ENCODE measurements around the gene TMEM106C.

TMEM106C gene

GRCh38 chr12:47991106-47992061 is 28.0 kb downstream of the TMEM106C start:
- H3K23ac ChIP-seq (ENCODE audit: low read depth, low read length, poor library complexity): no peak overlapping the region
- H2BK15ac ChIP-seq (ENCODE audit: low read length): no peak overlapping the region
- no peak overlapping the region for H3K9ac ChIP-seq (ENCODE audit: low read depth, low read length, poor library complexity)
- H2BK5ac ChIP-seq (ENCODE audit: low read length): no peak overlapping the region
- no peak overlapping the region for H3K4me2 ChIP-seq (ENCODE audit: insufficient read depth, low read length, poor library complexity, severe bottlenecking)
- no peak overlapping the region for H3K14ac ChIP-seq (ENCODE audit: low read length)
- H4K8ac ChIP-seq (ENCODE audit: low read depth, low read length): no peak overlapping the region
- peak overlapping the region; percentile 56 for H3K27ac ChIP-seq (replicated peaks; ENCODE audit: low read length)
- H3K4me3 ChIP-seq (ENCODE audit: low read length in 2 of 2): peak overlapping the region in 1 of 2 donors; percentile 9
- H3K4ac ChIP-seq (ENCODE audit: low read length): no peak overlapping the region
- H2BK12ac ChIP-seq (ENCODE audit: low read length): no peak overlapping the region
- no peak overlapping the region for H2AFZ ChIP-seq (ENCODE audit: low read length)
- no peak overlapping the region for H2BK120ac ChIP-seq (ENCODE audit: low read depth, low read length)
- H3K9me3 ChIP-seq (replicated peaks in 1 of 2; ENCODE audit: control insufficient read depth in 2 of 2, insufficient read depth in 1 of 2, low read depth in 1 of 2, low read length in 2 of 2): no peaks in the 10 kb centered on the region
- peak overlapping the region; percentile 17 for H3K18ac ChIP-seq (ENCODE audit: low read length)
- peaks cover 84 to 96% of the 10 kb centered on the region in 2 donors for H3K36me3 ChIP-seq (replicated peaks in 1 of 2; ENCODE audit: control insufficient read depth in 2 of 2, insufficient read depth in 2 of 2, low read length in 2 of 2)
- no peak overlapping the region for H2AK5ac ChIP-seq (ENCODE audit: low read depth, low read length)
- no CpG with 5 or more reads among the region's 13 CpGs for WGBS, 2 donors (ENCODE audit: extremely low coverage in 2 of 2, insufficient read length in 2 of 2, insufficient replicate concordance in 1 of 2)
- peaks cover 4% of the 10 kb centered on the region for H3K79me1 ChIP-seq (ENCODE audit: low read depth, low read length)
- H3K27me3 ChIP-seq (ENCODE audit: control insufficient read depth in 3 of 3, insufficient read depth in 3 of 3, low read depth in 1 of 3, low read length in 3 of 3): no peaks in the 10 kb centered on the region
- peaks cover 18 to 44% of the 10 kb centered on the region in 2 donors for H3K4me1 ChIP-seq (ENCODE audit: control insufficient read depth in 2 of 2, insufficient read depth in 1 of 2, low read depth in 1 of 2, low read length in 2 of 2)
- DNase-seq (ENCODE audit: low spot score): peak; percentile 55
- no peak overlapping the region for H4K91ac ChIP-seq (ENCODE audit: low read depth, low read length, poor library complexity)

- no peak overlapping the region for H2BK5ac ChIP-seq (ENCODE audit: low read length)
- H3K79me1 ChIP-seq (ENCODE audit: low read depth, low read length): peaks cover under 1% of the 10 kb centered on the region
- H3K27me3 ChIP-seq (ENCODE audit: control insufficient read depth in 3 of 3, insufficient read depth in 3 of 3, low read depth in 1 of 3, low read length in 3 of 3): no peaks in the 10 kb centered on the region
- no CpG with 5 or more reads among the region's 10 CpGs for WGBS, 2 donors (ENCODE audit: extremely low coverage in 2 of 2, insufficient read length in 2 of 2, insufficient replicate concordance in 1 of 2)
- peaks cover 80 to 96% of the 10 kb centered on the region in 2 donors for H3K36me3 ChIP-seq (replicated peaks in 1 of 2; ENCODE audit: control insufficient read depth in 2 of 2, insufficient read depth in 2 of 2, low read length in 2 of 2)
- no peak overlapping the region for H3K4me2 ChIP-seq (ENCODE audit: insufficient read depth, low read length, poor library complexity, severe bottlenecking)
- H4K8ac ChIP-seq (ENCODE audit: low read depth, low read length): no peak overlapping the region
- peak overlapping the region; percentile 56 for H3K27ac ChIP-seq (replicated peaks; ENCODE audit: low read length)
- H2BK120ac ChIP-seq (ENCODE audit: low read depth, low read length): no peak overlapping the region
- H2BK15ac ChIP-seq (ENCODE audit: low read length): no peak overlapping the region
- no peak overlapping the region for H3K4ac ChIP-seq (ENCODE audit: low read length)
- H3K4me1 ChIP-seq (ENCODE audit: control insufficient read depth in 2 of 2, insufficient read depth in 1 of 2, low read depth in 1 of 2, low read length in 2 of 2): peaks cover 15 to 41% of the 10 kb centered on the region in 2 donors
- H4K91ac ChIP-seq (ENCODE audit: low read depth, low read length, poor library complexity): no peak overlapping the region
- H3K18ac ChIP-seq (ENCODE audit: low read length): no peak overlapping the region
- no peak overlapping the region for H2AK5ac ChIP-seq (ENCODE audit: low read depth, low read length)
- no peak overlapping the region for H3K23ac ChIP-seq (ENCODE audit: low read depth, low read length, poor library complexity)
- no peak for DNase-seq (ENCODE audit: low spot score)
- no peak overlapping the region for H2BK12ac ChIP-seq (ENCODE audit: low read length)
- H3K4me3 ChIP-seq (ENCODE audit: low read length in 2 of 2): no peak overlapping the region
- H3K14ac ChIP-seq (ENCODE audit: low read length): no peak overlapping the region
- H2AFZ ChIP-seq (ENCODE audit: low read length): no peak overlapping the region
- no peaks in the 10 kb centered on the region for H3K9me3 ChIP-seq (replicated peaks in 1 of 2; ENCODE audit: control insufficient read depth in 2 of 2, insufficient read depth in 1 of 2, low read depth in 1 of 2, low read length in 2 of 2)
- H3K9ac ChIP-seq (ENCODE audit: low read depth, low read length, poor library complexity): no peak overlapping the region
These were observed 29.4 kb downstream of the TMEM106C start for GRCh38 chr12:47992776-47993175.

- Histone ChIP-seq H3K4me1 (ENCODE audit: control insufficient read depth in 2 of 2, insufficient read depth in 1 of 2, low read depth in 1 of 2, low read length in 2 of 2) (peaks cover 9 to 36% of the 10 kb centered on the region in 2 donors), H3K18ac (ENCODE audit: low read length) (no peak overlapping the region), H2BK12ac (ENCODE audit: low read length) (no peak overlapping the region), H3K4ac (ENCODE audit: low read length) (no peak overlapping the region), H3K23ac (ENCODE audit: low read depth, low read length, poor library complexity) (no peak overlapping the region), H3K9ac (ENCODE audit: low read depth, low read length, poor library complexity) (no peak overlapping the region), H4K8ac (ENCODE audit: low read depth, low read length) (no peak overlapping the region), H2AFZ (ENCODE audit: low read length) (no peak overlapping the region), H3K27ac (replicated peaks; ENCODE audit: low read length) (no peak overlapping the region), H3K79me1 (ENCODE audit: low read depth, low read length) (peaks cover under 1% of the 10 kb centered on the region), H3K14ac (ENCODE audit: low read length) (no peak overlapping the region), H3K4me2 (ENCODE audit: insufficient read depth, low read length, poor library complexity, severe bottlenecking) (no peak overlapping the region), H2BK120ac (ENCODE audit: low read depth, low read length) (no peak overlapping the region), H2AK5ac (ENCODE audit: low read depth, low read length) (no peak overlapping the region), H3K4me3 (ENCODE audit: low read length in 2 of 2) (peak overlapping the region in 1 of 2 donors; percentile 11), H3K9me3 (replicated peaks in 1 of 2; ENCODE audit: control insufficient read depth in 2 of 2, insufficient read depth in 1 of 2, low read depth in 1 of 2, low read length in 2 of 2) (no peaks in the 10 kb centered on the region), H2BK15ac (ENCODE audit: low read length) (no peak overlapping the region), H2BK5ac (ENCODE audit: low read length) (no peak overlapping the region), H4K91ac (ENCODE audit: low read depth, low read length, poor library complexity) (no peak overlapping the region), H3K27me3 (ENCODE audit: control insufficient read depth in 3 of 3, insufficient read depth in 3 of 3, low read depth in 1 of 3, low read length in 3 of 3) (no peaks in the 10 kb centered on the region), H3K36me3 (replicated peaks in 1 of 2; ENCODE audit: control insufficient read depth in 2 of 2, insufficient read depth in 2 of 2, low read length in 2 of 2) (peaks cover 81 to 99% of the 10 kb centered on the region in 2 donors)
- no CpG with 5 or more reads among the region's 5 CpGs for WGBS, 2 donors (ENCODE audit: extremely low coverage in 2 of 2, insufficient read length in 2 of 2, insufficient replicate concordance in 1 of 2)
- DNase-seq (ENCODE audit: low spot score): no peak
These were observed 30.1 kb downstream of the TMEM106C start for GRCh38 chr12:47993491-47993890.

GRCh38 chr12:47995981-47996401 is 32.6 kb downstream of the TMEM106C start:
- no CpG with 5 or more reads among the region's 4 CpGs for WGBS, 2 donors (ENCODE audit: extremely low coverage in 2 of 2, insufficient read length in 2 of 2, insufficient replicate concordance in 1 of 2)
- H3K79me1 ChIP-seq (ENCODE audit: low read depth, low read length): peaks cover 6% of the 10 kb centered on the region
- DNase-seq (ENCODE audit: low spot score): no peak
- no peak overlapping the region for H2BK120ac ChIP-seq (ENCODE audit: low read depth, low read length)
- H3K18ac ChIP-seq (ENCODE audit: low read length): no peak overlapping the region
- no peak overlapping the region for H3K14ac ChIP-seq (ENCODE audit: low read length)
- no peaks in the 10 kb centered on the region for H3K27me3 ChIP-seq (ENCODE audit: control insufficient read depth in 3 of 3, insufficient read depth in 3 of 3, low read depth in 1 of 3, low read length in 3 of 3)
- H3K4me3 ChIP-seq (ENCODE audit: low read length in 2 of 2): no peak overlapping the region
- H3K9me3 ChIP-seq (replicated peaks in 1 of 2; ENCODE audit: control insufficient read depth in 2 of 2, insufficient read depth in 1 of 2, low read depth in 1 of 2, low read length in 2 of 2): no peaks in the 10 kb centered on the region
- no peak overlapping the region for H3K9ac ChIP-seq (ENCODE audit: low read depth, low read length, poor library complexity)
- H3K23ac ChIP-seq (ENCODE audit: low read depth, low read length, poor library complexity): no peak overlapping the region
- no peak overlapping the region for H3K27ac ChIP-seq (replicated peaks; ENCODE audit: low read length)
- H2BK15ac ChIP-seq (ENCODE audit: low read length): no peak overlapping the region
- H2BK12ac ChIP-seq (ENCODE audit: low read length): no peak overlapping the region
- no peak overlapping the region for H2AK5ac ChIP-seq (ENCODE audit: low read depth, low read length)
- no peak overlapping the region for H2AFZ ChIP-seq (ENCODE audit: low read length)
- H4K91ac ChIP-seq (ENCODE audit: low read depth, low read length, poor library complexity): no peak overlapping the region
- no peak overlapping the region for H4K8ac ChIP-seq (ENCODE audit: low read depth, low read length)
- no peak overlapping the region for H3K4ac ChIP-seq (ENCODE audit: low read length)
- no peak overlapping the region for H2BK5ac ChIP-seq (ENCODE audit: low read length)
- H3K4me1 ChIP-seq (ENCODE audit: control insufficient read depth in 2 of 2, insufficient read depth in 1 of 2, low read depth in 1 of 2, low read length in 2 of 2): peaks cover 1 to 25% of the 10 kb centered on the region in 2 donors
- peaks cover 80 to 96% of the 10 kb centered on the region in 2 donors for H3K36me3 ChIP-seq (replicated peaks in 1 of 2; ENCODE audit: control insufficient read depth in 2 of 2, insufficient read depth in 2 of 2, low read length in 2 of 2)
- H3K4me2 ChIP-seq (ENCODE audit: insufficient read depth, low read length, poor library complexity, severe bottlenecking): no peak overlapping the region

Measured in neuronal stem cell (in vitro differentiated cells).